NK-92 (cell line): ENCODE measurements around the gene LEPR.
"Not testable (repeated sequence)": the region's sequence is repeated elsewhere in the genome, so short reads cannot be mapped to it uniquely, and the experiment has no call there.

Experiments used
- DNase-seq: peaks from one replicate; lab custom pipeline; 2025; ENCODE audit not compliant: unreplicated experiment; lab: John Stamatoyannopoulos, UW

LEPR gene

GRCh38 chr1:65420590-65421350 lies at the start of gene LEPR, which contains the start of gene LEPROT:
Gene LEPR (plus strand): TSS chr1:65420668. CDS start chr1:65565566, 144,898 bp downstream.
Gene LEPROT (plus strand): TSS chr1:65420668. CDS start chr1:65420725, 57 bp downstream.
- no peak for DNase-seq

DNA sequence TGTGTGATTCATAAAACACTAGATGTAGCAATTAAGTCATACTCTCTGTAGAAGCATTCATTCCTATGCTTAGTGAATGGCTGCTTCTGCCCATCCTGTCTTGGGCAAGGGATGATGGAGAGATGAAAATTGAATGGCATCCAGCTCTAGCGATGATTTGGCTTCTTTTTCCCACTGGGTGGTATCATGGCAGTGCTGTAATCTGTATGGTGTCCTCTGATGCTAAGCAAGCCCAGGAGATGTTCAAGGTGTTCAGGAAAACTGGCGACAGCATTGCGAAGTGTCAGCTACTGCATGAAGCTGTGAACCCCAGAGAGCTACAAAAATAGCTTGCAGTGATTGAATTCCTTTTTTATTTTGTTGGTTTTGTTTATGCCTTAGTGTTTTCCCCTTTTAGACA lies 48.9 kb upstream of the LEPR start:
- no peak for DNase-seq

DNA sequence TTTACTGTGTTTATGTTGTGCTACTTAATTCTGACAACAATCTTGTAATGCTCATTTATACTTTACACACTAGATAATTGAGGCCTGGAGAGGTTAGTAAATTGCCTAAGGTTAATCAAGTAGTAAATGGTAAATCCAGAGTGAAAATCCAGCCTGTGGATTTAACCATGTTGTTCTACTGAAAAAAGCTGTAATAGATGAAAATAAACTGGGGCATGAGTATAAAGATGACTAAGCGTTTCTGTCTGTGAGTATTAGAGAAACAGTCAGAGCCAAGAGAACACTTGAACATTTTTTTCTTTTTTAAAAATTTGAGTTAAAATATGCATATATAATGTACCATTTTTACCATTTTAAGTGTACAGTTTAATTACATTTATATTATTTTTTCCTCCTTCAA lies 47.9 kb upstream of the LEPR start:
- no peak for DNase-seq

- DNase-seq = no peak
These were observed 42.8 kb upstream of the LEPR start for GRCh38 chr1:65377496-65378246.

- DNase-seq = no peak
These were observed 42.1 kb upstream of the LEPR start for GRCh38 chr1:65378247-65378946.

DNA sequence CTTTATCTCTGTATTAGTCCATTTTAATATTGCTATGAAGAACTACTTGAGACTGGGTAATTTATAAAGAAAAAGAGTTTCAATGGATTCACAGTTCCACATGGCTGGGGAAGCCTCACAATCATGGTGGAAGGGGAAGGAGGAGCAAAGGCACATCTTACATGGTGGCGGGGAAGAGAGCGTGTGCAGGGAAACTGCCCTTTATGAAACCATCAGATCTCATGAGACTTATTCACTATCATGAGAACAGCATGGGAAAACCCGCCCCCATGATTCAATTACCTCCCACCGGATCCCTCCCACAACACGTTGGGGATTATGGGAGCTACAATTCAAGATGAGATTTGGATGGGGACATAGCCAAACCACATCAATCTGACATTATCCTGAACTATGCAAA lies 36.0 kb upstream of the LEPR start:
- DNase-seq = not testable (repeated sequence)

DNA sequence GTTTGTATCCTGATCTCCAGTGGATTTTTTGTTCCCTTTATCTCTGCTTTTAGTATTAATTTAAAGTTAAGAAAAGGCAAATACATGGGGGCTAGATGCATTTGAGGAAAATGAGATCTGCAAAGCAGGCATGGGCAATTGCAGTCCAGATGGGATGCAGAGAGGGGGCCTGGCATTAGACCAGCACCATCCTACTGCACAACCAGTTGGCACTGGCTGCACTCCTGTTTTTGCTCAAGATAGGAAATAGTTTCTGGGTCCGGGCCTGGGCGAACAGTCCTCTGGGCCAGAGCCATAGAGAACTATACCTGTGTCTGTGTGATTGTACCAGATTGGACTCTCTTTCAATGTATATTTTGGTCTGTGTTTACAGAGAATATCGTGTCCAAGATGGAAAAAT lies 34.0 kb upstream of the LEPR start:
- no peak for DNase-seq

- no peak for DNase-seq
These were observed 32.6 kb upstream of the LEPR start for GRCh38 chr1:65387821-65388220.

GRCh38 chr1:65388908-65389695 lies 31.4 kb upstream of the LEPR start:
- no peak for DNase-seq

DNA sequence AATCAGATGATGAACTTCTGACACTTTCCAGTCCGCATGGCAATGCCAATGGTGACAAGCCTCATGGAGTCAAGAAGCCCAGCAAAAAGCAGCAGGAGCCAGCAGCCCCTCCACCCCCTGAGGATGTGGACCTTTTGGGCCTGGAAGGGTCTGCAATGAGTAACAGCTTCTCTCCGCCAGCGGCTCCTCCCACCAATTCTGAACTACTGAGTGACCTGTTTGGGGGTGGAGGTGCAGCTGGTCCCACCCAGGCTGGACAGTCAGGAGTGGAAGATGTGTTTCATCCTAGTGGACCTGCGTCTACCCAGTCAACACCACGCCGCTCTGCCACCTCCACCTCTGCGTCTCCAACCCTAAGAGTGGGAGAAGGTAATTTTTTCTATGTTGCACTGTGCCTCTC lies 28.0 kb upstream of the LEPR start:
- DNase-seq = no peak

DNA sequence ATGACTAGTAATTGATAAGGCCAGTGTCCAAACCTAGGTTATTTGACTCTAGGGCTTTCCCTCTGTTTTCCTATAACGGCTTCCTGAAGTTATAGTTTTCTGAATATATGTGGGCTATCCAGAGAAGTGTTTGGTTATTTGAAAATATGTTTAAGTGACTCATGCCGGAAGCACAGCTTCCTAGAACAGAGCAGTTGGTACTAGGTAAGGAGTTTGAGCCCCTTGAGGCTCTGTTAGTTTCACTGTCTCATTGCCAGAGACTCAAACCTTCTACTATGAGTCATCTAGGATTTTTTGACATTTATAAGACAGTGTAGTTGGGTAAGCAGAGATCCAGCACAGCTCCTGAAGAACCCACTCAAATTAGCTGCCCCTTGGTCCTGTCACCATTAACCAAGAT lies 27.1 kb upstream of the LEPR start:
- DNase-seq = no peak

- no peak for DNase-seq
These were observed 26.5 kb upstream of the LEPR start for GRCh38 chr1:65393928-65394327.

DNA sequence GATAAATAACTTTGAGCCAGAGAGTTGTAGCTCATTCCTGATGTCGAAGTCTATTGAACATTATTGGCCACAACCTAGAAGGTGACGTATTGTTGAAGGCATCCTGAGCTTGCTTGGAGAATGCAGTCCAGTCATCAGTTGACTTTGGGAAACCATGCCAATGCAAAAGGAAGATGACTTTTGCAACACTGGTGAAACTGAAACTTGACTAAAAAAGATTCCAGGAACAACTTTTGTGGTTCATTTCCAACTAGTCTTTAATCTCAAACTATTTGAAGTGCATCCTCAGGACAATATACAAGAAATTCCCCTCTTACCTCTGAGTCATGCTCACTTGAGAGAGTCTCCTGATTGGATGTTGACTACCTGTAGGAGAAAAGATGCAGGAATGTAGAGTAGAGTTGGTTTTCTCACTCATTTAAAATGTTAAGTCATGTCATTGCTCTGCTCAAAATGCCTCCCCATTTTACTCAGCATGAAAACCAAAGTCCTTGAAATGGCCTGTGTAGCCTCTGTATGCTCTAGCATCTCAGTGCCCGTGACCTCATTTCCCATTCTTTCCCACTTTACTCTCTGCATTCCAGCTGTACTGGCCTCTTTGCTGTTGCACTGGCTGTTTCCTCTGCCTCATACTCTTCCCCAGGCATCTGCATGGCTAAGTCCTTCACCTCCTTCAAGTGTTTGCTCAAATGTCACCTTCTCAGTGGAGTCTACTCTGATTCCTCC lies 24.4 kb upstream of the LEPR start:
- no peak for DNase-seq

DNA sequence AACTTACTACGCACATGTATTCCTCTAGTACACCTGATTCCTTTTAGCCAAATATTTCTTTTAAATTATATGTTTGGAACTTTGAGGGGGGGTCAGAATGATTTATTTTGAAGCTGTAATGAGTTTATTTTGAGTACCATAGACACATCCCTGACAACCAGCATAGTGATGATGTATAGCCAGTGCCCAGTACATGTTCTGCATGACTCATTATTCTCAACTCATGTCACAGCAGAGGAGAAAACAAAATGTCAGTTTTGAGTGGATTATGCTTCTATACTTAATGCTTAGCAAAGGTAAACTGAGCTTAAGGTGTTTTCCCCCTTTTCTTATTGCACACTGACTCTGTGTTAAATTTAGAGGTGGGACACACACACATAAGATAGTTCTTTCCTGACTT lies 22.4 kb upstream of the LEPR start:
- no peak for DNase-seq

GRCh38 chr1:65399003-65399402 lies 21.5 kb upstream of the LEPR start:
- DNase-seq = no peak

DNA sequence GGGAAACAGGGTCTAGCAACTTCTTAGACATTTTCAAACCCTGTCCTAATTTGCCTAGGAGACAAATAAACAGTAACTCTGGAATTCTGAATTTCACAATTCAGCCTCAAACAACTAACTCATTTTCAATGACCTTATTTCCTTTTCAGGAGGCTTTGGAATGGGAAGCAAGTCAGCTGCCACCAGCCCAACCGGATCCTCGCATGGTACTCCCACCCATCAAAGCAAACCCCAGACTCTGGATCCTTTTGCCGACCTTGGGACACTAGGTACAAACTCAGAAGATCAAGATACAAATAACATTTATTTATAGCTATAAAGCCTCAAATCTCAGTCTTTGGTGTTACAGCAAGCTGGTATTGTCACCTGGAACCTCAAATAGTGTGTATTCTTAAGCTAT lies 18.9 kb upstream of the LEPR start:
- DNase-seq = no peak

- no peak for DNase-seq
These were observed 15.5 kb upstream of the LEPR start for GRCh38 chr1:65404941-65405340.

- no peak for DNase-seq
These were observed 12.6 kb upstream of the LEPR start for GRCh38 chr1:65407877-65408276.

DNA sequence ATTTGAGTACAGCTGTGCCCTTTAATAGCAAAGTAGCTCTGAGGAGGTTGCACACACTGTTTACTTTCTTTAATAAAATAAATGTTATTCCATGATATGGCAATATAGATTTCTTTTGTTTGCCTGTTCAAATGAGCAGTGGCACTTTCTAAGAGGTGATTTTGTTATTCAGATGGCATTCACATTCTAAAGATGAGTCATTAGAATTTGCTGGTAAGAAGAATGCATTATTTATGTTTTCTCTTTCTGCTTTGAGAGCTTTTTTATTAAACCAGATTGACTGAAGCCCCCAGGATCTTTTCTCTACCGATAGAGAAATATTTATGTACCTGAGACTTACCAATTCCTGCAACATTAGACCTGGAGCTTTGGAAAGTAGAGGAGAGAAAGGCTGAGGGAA lies 11.2 kb upstream of the LEPR start:
- no peak for DNase-seq

- DNase-seq = no peak
These were observed 10.6 kb upstream of the LEPR start for GRCh38 chr1:65409816-65410326.
